D721Med (cell line): ENCODE data around the gene ANO6.
"Not testable (repeated sequence)": the region's sequence is repeated elsewhere in the genome, so short reads cannot be mapped to it uniquely, and the experiment has no call there.

Experiments used
- DNase-seq: peaks from one replicate; pipeline ENCODE4 v3.0.0; 2011; ENCODE audit warnings: low spot score; ENCODE audit not compliant: insufficient read length
- FAIRE-seq: peaks from 2 replicates; lab custom pipeline; 2011; peaks lifted over from hg19 to GRCh38; lab: Jason Lieb, UNC
- CTCF ChIP-seq: IDR thresholded peaks from 2 replicates; pipeline ENCODE4 v1.5.1; 2012; ENCODE audit warnings: mild to moderate bottlenecking, control low read depth; ENCODE audit not compliant: insufficient read depth; ENCODE audit errors: missing control alignments

Gene ANO6

GRCh38 chr12:45309836-45310626 lies 94.1 kb downstream of the ANO6 start:
- DNase-seq = no peak
- no peak for FAIRE-seq
- no peak for TF ChIP-seq CTCF

- FAIRE-seq (no peak), DNase-seq (no peak)
- no peak for TF ChIP-seq CTCF
These were observed 94.7 kb downstream of the ANO6 start for GRCh38 chr12:45310627-45310968.

- no peak for FAIRE-seq
- DNase-seq = no peak
- TF ChIP-seq CTCF = no peak
These were observed 96.1 kb downstream of the ANO6 start for GRCh38 chr12:45312012-45312411.

GRCh38 chr12:45314770-45315169 lies 98.9 kb downstream of the ANO6 start:
- FAIRE-seq = no peak
- TF ChIP-seq CTCF = no peak

GRCh38 chr12:45315462-45315861 lies 99.6 kb downstream of the ANO6 start:
- no peak for FAIRE-seq
- DNase-seq = no peak
- no peak for TF ChIP-seq CTCF

More at GRCh38 chr12:45314770-45315169, 98.9 kb downstream of the ANO6 start:
- no peak for DNase-seq

GRCh38 chr12:45317261-45317660 lies 101.4 kb downstream of the ANO6 start:
- DNase-seq, FAIRE-seq: not testable (repeated sequence)

GRCh38 chr12:45322810-45323209 lies 106.9 kb downstream of the ANO6 start:
- no peak for TF ChIP-seq CTCF
- no peak for FAIRE-seq

More at GRCh38 chr12:45322810-45323209, 106.9 kb downstream of the ANO6 start:
- DNase-seq = no peak
